Natural killer cell (primary cell): ENCODE measurements around the gene TRIM54. TPM values are rescaled to one million over a fixed set of nuclear protein-coding genes. Genes with fewer than 3 reads are reported as not detected.

Experiments
- ATAC-seq, 3 donors: fragments of 150-1000 bp in 2 of 3; fragments of 200-7000 bp in 1 of 3; cut with Tn5 transposase; 1 replicate in 1 of 3; 2 replicates in 2 of 3; pipeline ENCODE4 v1.10.0; 2021; ENCODE audit warnings: mild to moderate bottlenecking in 2 of 3, moderate library complexity in 2 of 3
- DNase-seq, 2 donors: peaks; one replicate each; pipeline versions ENCODE4 v3.0.0 to v3.0.0-alpha.2; 2013 to 2021; ENCODE audit warnings: mixed read lengths in 1 of 2
- H3K27ac ChIP-seq: one replicate; pipeline ENCODE4 v1.5.1; 2013; ENCODE audit warnings: mild to moderate bottlenecking, low read length
- H3K27me3 ChIP-seq: one replicate; pipeline ENCODE4 v1.6.1; 2013; ENCODE audit warnings: low read length; ENCODE audit not compliant: control insufficient read depth, insufficient read depth
- H3K36me3 ChIP-seq: one replicate; pipeline ENCODE4 v1.6.1; 2013; ENCODE audit warnings: low read length; ENCODE audit not compliant: control insufficient read depth, insufficient read depth
- H3K4me1 ChIP-seq: one replicate; pipeline ENCODE4 v1.6.1; 2013; ENCODE audit warnings: low read length; ENCODE audit not compliant: control insufficient read depth, insufficient read depth
- H3K4me3 ChIP-seq: one replicate; pipeline ENCODE4 v1.5.1; 2013; ENCODE audit warnings: low read length
- H3K9me3 ChIP-seq: one replicate; pipeline ENCODE4 v1.6.1; 2013; ENCODE audit warnings: low read length; ENCODE audit not compliant: control insufficient read depth, insufficient read depth
- H3K27ac Mint-ChIP-seq, 2 donors: one replicate each; pipeline ENCODE4 v1.8.0; 2022; ENCODE audit warnings: mild to moderate bottlenecking in 2 of 2, mixed read lengths in 2 of 2, moderate library complexity in 1 of 2
- H3K27me3 Mint-ChIP-seq, 2 donors: one replicate each; pipeline ENCODE4 v1.8.0; 2022; ENCODE audit warnings: low read depth in 2 of 2, mixed read lengths in 2 of 2
- H3K36me3 Mint-ChIP-seq: one replicate; pipeline ENCODE4 v1.8.0; 2022; ENCODE audit warnings: mixed read lengths
- H3K4me1 Mint-ChIP-seq, 2 donors: one replicate each; pipeline ENCODE4 v1.8.0; 2022; ENCODE audit warnings: mixed read lengths in 2 of 2
- H3K4me3 Mint-ChIP-seq: one replicate; pipeline ENCODE4 v1.8.0; 2022; ENCODE audit warnings: mild to moderate bottlenecking, moderate library complexity, mixed read lengths
- H3K9me3 Mint-ChIP-seq, 2 donors: one replicate each; pipeline ENCODE4 v1.8.0; 2022; ENCODE audit warnings: mixed read lengths in 2 of 2
- WGBS: methylation state at CpG from one replicate; pipeline ENCODE4 v1.1.7; 2013; ENCODE audit warnings: missing lambda C conversion rate; ENCODE audit not compliant: insufficient coverage; 5-methylcytosine and 5-hydroxymethylcytosine counted together
- intact Hi-C: fragments of 100-400 bp; cut with micrococcal nuclease; formaldehyde crosslinking; loops from one replicate; pipeline ENCODE4 v1.14.2; 2022
- total RNA-seq, 4 donors: library from RNA; stranded (reverse); fragments of 120-200 nt in 1 of 4; gene quantifications; one replicate each; pipeline versions ENCODE4 v1.2.3 to v1.2.4, GENCODE V29; 2013 to 2022
- TF ChIP-seq, protein P1 (sequence below): fragments of 200-600 bp; IDR thresholded peaks from one replicate; pipeline ENCODE4 v1.8.0; 2022; ENCODE audit warnings: antibody characterized with exemption

TRIM54 gene
- total RNA-seq, 3 donors from 2014 or later (not counting 1 experiment from before 2014, with no cell fraction given): 0.18 to 0.21 TPM; not detected in 1

DNA sequence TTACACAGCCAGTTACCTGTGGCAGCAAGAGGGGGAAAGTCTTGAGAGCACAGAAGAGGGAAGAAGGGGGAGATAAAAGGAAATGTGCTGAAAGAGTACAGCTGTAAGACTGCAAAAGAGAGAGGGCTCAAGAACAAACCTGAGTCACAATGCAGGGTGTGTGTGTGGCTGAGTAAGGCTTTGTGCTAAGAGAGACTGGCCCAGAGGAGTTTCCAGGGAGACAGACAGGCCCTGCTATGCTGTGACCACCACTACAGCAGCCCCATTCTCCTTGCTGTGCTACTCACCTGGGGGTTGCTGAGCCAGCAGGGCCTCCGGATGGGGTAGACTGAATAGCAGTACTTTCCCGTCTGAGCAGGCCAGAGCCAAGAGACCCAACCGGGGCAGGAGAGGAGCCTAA is 53.1 kb downstream of the TRIM54 start:
- peaks cover 2% of the 10 kb centered on the region for H3K36me3 Mint-ChIP-seq
- no peaks in the 10 kb centered on the region for H3K9me3 ChIP-seq
- H3K36me3 ChIP-seq: peaks cover 51% of the 10 kb centered on the region
- no peak overlapping the region for H3K27ac Mint-ChIP-seq
- no peaks in the 10 kb centered on the region for H3K9me3 Mint-ChIP-seq
- DNase-seq (no peak), ATAC-seq (no peak)
- intact Hi-C loops: no loop called here
- no peaks in the 10 kb centered on the region for H3K4me1 Mint-ChIP-seq
- 96% methylated on average over 3 of the region's 3 CpGs for WGBS
- H3K27me3 ChIP-seq: no peaks in the 10 kb centered on the region
- no peak overlapping the region for H3K27ac ChIP-seq
- no peak overlapping the region for H3K4me3 ChIP-seq
- no peaks in the 10 kb centered on the region for H3K27me3 Mint-ChIP-seq
- TF ChIP-seq, protein P1, sequence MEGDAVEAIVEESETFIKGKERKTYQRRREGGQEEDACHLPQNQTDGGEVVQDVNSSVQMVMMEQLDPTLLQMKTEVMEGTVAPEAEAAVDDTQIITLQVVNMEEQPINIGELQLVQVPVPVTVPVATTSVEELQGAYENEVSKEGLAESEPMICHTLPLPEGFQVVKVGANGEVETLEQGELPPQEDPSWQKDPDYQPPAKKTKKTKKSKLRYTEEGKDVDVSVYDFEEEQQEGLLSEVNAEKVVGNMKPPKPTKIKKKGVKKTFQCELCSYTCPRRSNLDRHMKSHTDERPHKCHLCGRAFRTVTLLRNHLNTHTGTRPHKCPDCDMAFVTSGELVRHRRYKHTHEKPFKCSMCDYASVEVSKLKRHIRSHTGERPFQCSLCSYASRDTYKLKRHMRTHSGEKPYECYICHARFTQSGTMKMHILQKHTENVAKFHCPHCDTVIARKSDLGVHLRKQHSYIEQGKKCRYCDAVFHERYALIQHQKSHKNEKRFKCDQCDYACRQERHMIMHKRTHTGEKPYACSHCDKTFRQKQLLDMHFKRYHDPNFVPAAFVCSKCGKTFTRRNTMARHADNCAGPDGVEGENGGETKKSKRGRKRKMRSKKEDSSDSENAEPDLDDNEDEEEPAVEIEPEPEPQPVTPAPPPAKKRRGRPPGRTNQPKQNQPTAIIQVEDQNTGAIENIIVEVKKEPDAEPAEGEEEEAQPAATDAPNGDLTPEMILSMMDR: no peak
- no peak overlapping the region for H3K4me3 Mint-ChIP-seq
- no peaks in the 10 kb centered on the region for H3K4me1 ChIP-seq

- no peak overlapping the region for H3K27ac Mint-ChIP-seq
- intact Hi-C loops: no loop called here
- no peaks in the 10 kb centered on the region for H3K9me3 Mint-ChIP-seq
Observed at GRCh38 chr2:27336173-27336572, 53.9 kb downstream of the TRIM54 start.

GRCh38 chr2:27347641-27348040 is 65.4 kb downstream of the TRIM54 start:
- TF ChIP-seq, protein P1: no peak
- Histone ChIP-seq H3K4me3 (no peak overlapping the region), H3K4me1 (no peaks in the 10 kb centered on the region), H3K36me3 (peaks cover 11% of the 10 kb centered on the region), H3K27me3 (no peaks in the 10 kb centered on the region), H3K27ac (no peak overlapping the region), H3K9me3 (no peaks in the 10 kb centered on the region)
- intact Hi-C loops: no loop called here
- Mint-ChIP-seq H3K4me3 (no peak overlapping the region), H3K4me1 (peaks cover 22 to 23% of the 10 kb centered on the region in 2 donors), H3K27ac (no peak overlapping the region), H3K36me3 (no peaks in the 10 kb centered on the region), H3K9me3 (no peaks in the 10 kb centered on the region), H3K27me3 (no peaks in the 10 kb centered on the region)
- ATAC-seq: no peak
- 98% methylated on average over 2 of the region's 2 CpGs for WGBS
- DNase-seq: no peak

More at GRCh38 chr2:27336173-27336572, 53.9 kb downstream of the TRIM54 start:
- Mint-ChIP-seq H3K27me3 (no peaks in the 10 kb centered on the region), H3K4me3 (no peak overlapping the region), H3K4me1 (no peaks in the 10 kb centered on the region), H3K36me3 (peaks cover 8% of the 10 kb centered on the region)
- DNase-seq (no peak), ATAC-seq (no peak)
- TF ChIP-seq, protein P1: no peak
- WGBS: 96% methylated on average over 7 of the region's 7 CpGs
- H3K4me3 ChIP-seq: no peak overlapping the region
- H3K9me3 ChIP-seq: no peaks in the 10 kb centered on the region
- peaks cover 52% of the 10 kb centered on the region for H3K36me3 ChIP-seq
- no peaks in the 10 kb centered on the region for H3K4me1 ChIP-seq
- H3K27me3 ChIP-seq: no peaks in the 10 kb centered on the region
- H3K27ac ChIP-seq: no peak overlapping the region

- H3K9me3 Mint-ChIP-seq: no peaks in the 10 kb centered on the region
Observed at GRCh38 chr2:27350106-27350693, 68.0 kb downstream of the TRIM54 start.

More at GRCh38 chr2:27350106-27350693, 68.0 kb downstream of the TRIM54 start:
- H3K27me3 Mint-ChIP-seq: no peaks in the 10 kb centered on the region
- H3K27ac Mint-ChIP-seq: no peak overlapping the region
- DNase-seq: no peak
- Histone ChIP-seq H3K9me3 (no peaks in the 10 kb centered on the region), H3K4me3 (no peak overlapping the region), H3K27me3 (no peaks in the 10 kb centered on the region), H3K27ac (no peak overlapping the region), H3K36me3 (peaks cover 2% of the 10 kb centered on the region), H3K4me1 (peaks cover 3% of the 10 kb centered on the region)
- WGBS: 88% methylated on average over 7 of the region's 7 CpGs
- no peak overlapping the region for H3K4me3 Mint-ChIP-seq
- TF ChIP-seq, protein P1: no peak
- no peak for ATAC-seq
- intact Hi-C loops: no loop called here
- H3K4me1 Mint-ChIP-seq: peaks cover 25 to 30% of the 10 kb centered on the region in 2 donors
- no peaks in the 10 kb centered on the region for H3K36me3 Mint-ChIP-seq
